GM19240 (cell line): Measurements from ENCODE around the gene MED22.
"Not testable (repeated sequence)": the region's sequence is repeated elsewhere in the genome, so short reads cannot be mapped to it uniquely, and the experiment has no call there.

Source experiments
- DNase-seq: peaks from one replicate; pipeline ENCODE4 v3.0.0; 2011; ENCODE audit warnings: low spot score; ENCODE audit not compliant: insufficient read length

The MED22 gene

DNA sequence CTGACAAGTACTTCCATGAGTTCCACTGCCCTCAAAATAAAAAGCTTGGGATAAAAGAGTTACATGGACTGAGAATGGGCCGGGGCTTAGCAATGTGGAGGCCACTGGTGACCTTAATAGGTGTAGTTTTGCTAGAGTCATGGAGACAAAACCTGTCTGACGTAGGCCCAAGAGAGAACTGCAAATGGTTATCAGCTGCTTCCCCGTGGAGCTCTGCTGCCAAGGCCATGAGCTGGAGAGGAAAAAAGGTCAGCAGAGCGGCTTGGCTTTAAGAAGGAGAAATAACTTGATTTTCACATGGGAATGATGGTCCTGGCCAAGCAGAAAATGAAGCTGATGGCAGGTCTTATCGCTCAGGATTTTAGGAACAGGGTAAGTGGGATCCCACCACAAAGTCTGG lies 8.3 kb downstream of the MED22 start:
- DNase-seq = no peak

DNA sequence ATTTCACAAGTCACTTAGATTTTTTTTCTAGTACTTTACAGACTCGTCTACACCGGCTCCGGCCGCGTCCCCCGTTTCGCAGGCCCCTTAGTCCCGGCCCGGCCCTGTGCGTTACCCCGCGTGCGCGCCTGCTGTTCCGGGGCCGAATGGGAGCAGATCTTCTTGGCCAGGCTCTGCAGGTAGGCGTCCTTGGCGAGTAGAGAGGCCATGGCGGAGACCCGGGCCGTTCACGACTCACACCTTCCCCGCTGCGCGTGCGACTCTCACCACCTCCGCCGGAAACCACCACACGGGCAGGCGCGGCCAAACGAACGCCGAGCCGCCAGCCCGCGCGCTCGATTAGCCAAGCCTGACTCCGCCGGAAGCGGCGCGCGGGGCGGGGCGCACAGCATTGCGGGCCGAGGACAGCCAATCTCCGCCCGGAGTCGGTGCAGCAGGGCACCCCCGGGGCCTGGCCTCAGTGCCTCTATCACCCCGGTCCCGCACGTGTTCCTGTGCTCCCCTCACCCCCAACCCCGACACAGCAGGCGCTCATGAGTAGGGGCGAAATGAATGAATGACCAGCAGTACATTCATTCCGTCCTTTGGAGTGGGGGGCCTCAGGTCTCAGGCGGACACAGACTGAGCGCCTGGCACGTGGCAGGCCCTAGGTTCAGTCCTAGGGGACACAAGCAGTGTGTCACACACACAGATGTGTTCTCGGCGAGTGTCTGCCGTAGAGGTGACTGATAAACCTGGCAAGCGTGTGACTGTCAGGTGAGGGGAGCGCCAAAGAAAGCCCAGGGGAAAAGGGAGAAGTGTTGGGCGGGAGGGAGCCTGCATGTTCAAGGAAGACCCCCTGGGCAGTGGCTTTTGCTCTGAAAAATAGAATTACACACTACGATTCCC lies 11.8 kb downstream of the MED22 start, which contains the start of gene SURF6:
TSS of gene SURF6 (minus strand) at position 265 of the 888 bp plus-strand sequence. CDS start at position 209, 56 bp downstream.
- DNase-seq = peak; percentile 89

DNA sequence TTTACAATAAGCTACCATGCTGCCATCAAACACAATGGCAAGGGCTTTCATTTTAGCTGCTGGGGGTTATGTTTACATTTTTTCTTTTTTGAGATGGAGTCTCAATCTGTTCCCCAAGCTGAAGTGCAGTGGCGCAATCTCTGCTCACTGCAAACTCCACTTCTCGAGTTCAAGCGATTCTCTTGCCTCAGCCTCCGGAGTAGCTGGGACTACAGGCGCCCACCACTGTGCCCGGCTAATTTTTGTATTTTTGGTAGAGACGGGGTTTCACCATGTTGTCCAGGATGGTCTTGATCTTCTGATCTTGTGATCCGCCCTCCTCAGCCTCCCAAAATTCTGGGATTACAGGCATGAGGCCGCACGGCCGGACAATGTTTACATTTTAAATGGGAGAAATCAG lies 13.0 kb downstream of the MED22 start:
- DNase-seq = not testable (repeated sequence)

DNA sequence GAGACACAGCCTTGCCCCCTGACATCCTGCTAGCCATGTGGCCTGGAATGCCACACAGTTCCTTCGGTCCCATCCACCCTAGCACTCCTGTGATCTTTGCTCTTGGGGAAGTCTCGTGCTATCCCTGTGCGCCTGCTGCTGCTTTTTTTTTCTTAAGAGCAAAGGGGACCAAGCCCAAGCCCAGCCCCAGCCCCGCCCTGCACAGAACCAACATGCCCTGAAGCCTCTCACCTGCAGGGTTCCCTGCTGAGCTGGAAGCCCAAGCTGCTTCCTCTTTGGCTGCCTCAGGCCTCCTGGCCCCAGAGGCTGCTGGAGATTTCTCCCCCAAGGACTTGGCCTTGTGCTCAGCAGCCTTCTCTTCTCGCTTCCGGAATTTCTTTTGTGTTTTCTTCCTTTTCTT lies 13.8 kb downstream of the MED22 start:
- no peak for DNase-seq

DNA sequence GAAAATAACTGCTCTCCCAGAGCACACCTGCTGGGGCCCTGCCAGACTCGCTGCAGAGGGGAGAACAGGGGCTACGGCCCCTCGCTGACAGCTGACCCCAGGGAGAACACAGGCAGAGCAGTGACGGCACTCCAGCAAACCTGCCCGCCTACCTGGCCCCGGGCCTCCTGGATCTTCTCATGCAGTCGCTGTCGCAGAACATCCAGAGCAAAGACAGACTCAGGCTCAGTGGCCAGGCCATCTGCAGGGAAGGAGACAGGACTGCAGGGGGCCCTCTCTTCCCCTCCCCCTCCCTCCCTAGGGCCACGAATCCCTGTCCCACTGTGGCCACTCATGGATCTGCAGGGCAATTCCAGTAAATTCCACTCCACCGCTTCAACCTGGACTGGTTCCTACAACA lies 14.4 kb downstream of the MED22 start:
- no peak for DNase-seq

DNA sequence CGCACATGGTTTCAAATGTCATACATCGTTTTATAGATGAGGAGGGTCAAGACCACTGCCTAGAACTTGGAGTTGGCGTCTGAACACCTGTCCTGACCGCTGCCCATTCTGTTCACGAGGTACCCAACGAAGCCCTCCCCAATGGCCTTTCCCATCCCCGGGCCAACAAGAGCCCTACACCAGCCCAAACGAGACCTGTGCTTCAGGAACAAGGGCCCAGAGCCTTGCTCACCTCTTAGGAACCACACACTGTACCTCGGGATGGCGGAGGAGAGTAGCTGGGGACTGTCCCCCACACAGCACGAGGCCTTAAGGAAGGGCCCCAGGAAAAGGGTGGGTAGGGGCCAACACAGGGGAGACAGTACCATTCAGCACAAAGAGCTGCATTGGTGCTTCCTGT lies 14.9 kb downstream of the MED22 start:
- DNase-seq = no peak

DNA sequence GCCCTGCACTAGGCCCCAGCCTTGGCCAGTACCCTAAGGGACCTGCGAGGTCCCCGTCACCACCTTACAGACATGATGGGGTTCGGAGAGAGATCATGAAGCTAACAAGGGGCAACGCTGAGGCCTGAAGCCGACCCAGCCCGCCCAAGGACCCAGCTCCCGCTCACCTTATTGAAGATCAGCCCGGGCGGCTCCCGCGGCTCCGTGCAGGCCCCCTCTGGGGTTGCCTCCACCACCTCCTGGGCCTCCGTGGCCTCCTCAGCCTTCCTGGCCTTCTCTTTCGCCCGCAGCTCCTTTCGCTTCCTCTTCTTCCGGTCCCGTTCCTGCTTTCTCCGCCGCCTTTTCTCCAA lies 15.6 kb downstream of the MED22 start:
- DNase-seq = no peak

DNA sequence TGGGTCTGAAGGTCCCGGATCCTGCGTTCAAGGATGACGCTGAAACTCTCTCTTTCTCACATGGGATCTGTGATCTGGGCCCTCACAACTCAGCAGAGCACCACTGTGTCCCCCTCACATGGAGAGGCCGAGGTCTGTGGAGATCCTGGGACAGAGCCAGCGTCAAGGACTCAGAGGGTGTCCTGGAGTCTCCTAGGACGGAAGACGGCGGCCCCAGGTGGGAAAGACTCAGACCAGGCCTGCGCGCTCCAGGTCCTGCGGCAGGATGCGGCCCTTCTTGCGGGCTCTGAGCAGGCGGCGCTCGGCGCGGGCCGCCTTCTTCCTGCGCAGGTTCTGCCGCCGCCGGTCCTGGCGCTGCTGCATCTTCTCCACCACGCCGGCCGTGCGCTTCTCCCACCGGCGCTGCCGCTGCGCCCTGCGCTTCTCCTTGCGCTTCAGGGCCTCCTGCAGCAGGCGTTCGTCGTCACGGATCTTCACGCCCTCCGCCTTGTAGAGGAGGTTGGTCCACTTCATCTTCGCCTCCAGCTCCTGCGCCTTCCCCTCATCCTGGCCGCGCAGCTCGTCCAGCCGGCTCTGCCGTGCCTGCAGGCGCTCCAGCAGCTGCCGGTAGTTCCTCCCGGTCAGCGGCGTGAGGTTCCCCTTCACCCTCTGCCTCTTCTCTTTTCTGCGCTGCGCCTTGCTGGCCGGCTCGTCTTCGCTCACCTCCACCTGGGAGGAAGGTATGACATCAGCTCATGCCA lies 16.1 kb downstream of the MED22 start:
- no peak for DNase-seq

DNA sequence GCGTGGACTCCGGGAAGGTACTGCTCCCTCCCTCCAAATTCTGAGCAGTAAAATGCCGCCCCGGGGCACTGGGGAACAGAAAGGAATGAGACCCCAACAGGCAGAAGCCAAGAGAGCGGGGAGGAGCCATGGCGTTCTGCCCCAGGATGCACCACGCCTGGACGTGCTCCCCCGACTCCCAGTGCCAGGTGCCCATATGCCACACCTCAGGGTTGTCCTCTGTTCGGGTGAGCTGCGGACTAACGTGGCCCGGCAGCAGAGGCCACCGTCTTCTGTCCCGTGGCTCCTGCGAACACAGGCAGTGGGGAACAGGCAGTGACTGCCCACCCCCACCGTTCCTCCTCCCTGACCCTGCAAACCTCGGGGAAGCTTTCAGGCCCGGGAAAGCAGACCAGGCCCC lies 16.7 kb downstream of the MED22 start:
- DNase-seq = no peak

DNA sequence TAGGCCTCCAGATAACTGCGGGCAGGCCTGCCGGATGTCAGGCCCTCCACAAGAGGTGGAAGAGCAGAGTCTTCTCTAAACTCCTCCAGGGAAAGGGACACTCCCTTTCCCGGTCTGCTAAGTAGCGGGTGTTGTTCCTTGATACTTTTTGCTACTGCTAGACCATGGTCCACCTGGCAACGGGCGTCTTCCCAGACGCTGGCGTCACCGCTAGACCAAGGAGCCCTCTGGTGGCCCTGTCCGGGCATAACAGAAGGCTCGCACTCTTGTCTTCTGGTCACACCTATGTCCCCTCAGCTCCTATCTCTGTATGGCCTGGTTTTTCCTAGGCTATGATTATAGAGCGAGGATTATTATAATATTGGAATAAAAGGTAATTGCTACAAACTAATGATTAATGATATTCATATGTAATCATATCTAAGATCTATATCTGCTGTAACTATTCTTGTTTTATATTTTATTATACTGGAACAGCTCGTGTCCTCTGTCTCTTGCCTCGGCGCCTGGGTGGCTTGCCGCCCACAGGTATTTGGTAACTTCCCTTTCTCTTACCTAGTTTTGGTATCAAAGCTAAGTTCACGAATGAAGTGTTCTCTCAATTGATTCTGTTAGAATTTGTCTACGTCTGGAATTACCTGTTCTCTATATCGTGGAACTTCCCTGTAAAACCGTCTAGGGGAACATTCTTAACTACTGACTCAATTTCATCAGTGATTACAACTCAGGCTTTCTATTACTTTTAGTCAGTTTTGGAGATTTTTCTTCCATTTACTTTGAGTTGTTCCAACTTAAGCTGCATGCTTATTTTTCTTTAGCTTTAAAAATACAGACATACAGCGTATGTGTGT lies 18.4 kb downstream of the MED22 start:
- DNase-seq = not testable (repeated sequence)

DNA sequence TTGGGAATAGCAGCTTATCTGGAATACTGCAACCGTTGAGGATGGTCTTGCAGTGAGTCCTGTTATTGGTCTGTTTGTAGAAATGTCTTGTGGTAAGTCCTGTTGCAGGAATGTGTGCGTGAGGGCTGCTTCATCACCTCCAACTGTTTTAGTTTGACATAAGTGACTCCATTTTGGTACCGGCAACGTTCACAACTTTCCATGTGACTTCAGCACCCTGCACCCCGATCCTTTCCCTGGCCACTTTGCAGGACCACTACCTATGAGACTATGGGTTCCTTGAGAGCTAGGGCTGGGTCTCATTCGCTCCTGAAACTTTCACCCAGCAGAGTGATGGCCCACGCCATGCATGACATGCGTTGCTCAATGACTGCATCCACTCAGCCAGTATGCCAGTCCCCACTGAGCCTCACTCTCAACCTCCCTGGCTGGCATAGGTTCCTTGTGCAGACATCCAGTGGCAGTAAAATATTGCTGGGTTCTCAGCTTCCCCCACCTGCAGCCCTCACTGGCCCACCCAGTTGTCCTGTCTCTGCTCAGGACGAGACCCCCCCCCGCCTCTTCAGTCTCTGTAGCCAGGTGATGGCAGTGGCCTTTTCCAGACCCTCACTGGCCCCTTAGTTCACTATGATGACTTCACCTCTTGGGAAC lies 20.0 kb downstream of the MED22 start:
- no peak for DNase-seq

DNA sequence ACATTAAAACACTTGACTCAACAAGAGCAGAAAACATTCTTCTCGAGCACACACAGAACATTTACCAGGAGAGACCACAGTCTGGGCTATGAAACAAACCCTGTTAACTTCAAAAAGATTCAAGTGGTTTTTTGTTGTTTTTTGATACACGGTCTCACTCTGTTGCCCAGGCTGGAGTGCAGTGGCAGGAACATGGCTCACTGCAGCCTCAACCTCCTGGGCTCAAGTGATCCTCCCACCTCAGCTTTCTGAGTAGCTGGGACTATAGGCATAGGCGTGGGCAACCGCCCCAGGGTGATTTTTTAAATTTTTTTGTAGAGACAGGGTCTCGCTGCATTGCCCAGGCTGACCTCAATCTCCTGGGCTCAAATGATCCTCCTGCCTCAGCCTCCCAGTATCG lies 20.9 kb downstream of the MED22 start:
- DNase-seq = not testable (repeated sequence)

DNA sequence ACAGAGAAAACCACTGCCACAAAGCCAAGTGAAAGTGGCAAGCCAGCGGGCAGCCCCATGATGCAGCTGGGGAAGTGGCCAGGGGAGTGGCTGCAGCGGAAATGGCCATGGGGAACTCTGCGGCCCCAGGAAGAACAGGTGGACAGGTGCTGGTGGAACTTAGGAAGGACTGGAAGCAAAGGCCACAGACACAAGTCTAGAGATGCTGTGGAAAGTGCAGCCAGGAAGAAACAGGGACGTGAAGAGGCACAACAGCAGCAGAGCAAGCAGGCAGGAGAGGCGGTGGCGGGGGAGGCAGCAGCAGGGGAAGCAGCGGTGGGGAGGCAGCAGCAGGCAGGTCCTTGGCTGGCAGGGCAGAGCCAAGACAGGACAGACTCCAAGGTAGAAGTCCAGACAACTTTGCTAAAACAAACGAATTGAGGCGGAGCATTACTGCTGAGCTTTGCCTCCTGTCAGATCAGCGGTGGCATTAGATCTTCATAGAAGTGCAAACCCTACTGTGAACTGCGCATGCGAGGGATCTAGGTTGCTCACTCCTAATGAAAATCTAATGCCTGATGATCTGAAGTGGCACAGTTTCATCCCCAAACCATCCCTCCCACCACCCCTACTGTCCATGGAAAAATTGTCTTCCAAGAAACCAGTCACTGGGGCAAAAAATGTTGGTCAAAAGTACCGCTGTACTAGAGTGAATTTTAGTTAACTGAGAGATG lies 23.8 kb downstream of the MED22 start:
- DNase-seq = no peak

DNA sequence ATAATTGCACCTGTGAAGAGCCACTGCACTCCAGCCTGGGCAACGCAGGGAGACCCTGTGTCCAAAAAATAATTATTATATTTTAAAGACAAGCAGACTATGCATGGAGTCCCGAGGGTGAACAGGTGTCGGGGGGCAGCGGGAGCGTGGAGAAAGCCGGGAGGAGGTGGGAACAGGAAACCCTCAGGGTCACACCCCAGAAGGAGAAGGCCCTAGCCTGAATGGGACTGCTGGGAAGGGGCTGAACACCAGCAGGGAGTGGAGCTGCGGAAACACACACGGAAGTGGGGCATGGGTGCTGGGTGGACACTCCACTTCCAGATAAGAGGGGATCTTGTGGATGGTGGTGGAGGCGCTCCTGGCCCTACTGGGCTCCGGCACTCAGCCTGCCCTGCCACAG lies 24.7 kb downstream of the MED22 start:
- no peak for DNase-seq

DNA sequence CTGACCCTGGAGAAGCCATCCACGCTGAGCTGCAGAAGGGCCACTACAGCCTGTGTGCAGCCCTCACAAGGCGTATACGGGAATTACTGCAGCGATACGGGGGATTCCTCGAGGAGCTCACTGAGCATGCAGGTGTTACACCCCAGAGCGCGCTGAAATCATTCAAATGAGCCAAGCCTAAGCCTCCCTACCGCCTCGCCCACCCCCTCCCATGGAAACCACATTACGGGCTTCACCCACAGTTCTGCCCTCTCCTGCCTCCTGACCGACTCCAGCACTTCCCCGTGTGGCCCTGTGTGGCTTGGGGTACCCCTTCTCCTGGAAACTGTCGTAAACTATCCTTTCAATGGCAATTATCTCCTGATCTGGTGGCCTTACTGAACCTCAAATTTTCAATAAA lies 25.2 kb downstream of the MED22 start:
- no peak for DNase-seq

DNA sequence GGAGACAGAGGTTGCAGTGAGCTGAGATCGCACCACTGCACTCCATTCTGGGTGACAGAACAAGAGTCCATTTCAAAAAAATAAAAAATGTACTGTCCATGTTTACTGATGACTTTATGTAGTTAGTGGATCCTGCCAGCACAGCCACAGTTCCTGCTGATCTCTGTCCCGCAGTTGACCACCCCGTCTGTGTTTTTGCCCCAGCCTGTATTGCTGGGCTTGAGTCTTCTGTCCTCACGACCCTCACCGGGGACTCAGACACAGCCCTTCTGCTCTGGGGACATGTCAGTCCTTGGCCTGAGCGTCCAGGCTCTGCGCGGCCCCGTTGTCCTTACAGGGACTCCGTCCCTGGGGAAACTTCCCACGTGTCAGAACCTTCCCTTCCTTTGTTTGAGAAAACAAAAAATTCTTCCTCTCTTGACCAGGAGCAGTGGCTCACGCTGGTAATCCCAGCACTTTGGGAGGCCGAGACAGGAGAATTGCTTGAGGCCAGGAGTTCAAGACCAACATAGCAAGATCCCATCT lies 26.5 kb downstream of the MED22 start:
- DNase-seq = no peak

DNA sequence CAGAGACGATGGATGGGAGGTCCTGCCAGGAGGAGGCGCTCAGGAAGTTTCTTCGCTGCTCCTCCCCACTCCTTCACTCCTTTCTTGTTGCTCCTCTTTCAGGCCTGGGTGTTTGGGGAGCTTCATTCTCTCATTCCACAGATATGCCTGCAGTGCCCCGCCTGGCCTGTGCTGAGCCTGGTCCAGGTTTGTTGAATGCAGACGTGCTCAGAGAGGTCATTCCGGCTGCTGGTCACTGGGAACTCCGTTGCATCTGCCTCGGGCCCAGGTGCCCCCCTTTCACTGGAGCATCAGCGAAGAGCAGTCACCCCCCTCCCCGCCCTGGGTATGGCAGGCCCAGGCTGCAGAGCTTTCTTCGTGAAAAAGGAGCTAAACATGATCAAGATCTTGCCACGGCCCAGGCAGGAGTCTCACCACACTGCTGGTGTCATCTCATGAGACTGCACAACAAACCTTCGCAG lies 27.5 kb downstream of the MED22 start:
- DNase-seq = no peak

DNA sequence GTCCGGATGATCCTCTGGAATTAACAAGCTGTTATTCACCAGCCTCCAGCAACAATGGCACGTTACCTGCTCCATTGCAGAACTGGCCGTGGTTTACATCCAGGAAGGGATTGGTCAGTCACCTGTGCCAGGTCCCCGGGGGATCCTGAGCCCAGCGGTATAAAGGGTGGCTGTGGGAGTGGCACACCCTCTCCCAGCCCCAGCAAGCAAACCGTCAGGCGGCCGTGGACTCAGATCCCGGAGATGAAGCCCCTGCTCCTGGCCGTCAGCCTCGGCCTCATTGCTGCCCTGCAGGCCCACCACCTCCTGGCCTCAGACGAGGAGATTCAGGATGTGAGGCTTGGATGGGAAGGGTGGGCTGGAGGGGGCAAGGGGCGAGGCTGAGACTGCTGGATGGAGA lies 30.4 kb downstream of the MED22 start:
- not testable (repeated sequence) for DNase-seq

DNA sequence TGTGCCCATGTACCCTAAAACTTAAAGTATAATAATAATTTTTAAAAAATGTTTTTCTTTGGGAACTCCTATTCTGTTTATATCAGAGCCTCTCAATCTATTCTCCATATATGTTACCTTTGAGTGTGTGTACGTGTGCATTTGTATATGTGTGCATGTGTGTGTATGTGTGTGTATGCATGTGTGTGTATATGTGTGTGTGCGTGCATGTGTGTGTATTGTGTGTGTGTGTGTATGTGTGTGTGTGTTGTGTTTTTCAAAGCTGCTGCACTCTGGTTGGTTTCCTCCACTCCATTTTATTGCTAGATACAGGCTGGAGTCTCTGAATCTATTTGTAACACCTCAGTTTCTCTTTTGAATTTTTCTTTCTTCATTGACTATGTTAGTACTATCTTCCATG lies 31.9 kb downstream of the MED22 start:
- DNase-seq = no peak

DNA sequence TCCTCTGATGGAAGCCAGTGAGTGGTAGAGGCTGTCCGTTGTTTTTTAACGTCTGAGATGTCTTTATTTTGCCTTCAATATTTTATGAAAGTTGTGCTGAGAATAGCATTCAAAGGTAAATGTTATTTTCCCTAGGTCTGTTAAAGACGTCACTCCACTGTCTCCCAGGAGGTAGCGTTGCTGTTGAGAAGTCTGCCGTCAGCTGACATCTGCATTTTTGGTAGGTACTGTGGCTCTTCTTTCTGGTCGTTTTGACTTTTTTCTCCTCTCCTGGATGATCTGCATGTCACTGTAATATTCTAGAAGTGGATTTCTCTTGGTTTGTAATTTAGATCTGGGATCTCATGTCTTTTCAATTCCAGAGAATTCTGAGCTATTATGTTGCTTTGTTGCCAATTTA lies 38.3 kb downstream of the MED22 start:
- DNase-seq = no peak
